22Rv1 (cell line): ENCODE results near the gene WWOX.

Source experiments
- H3K27ac ChIP-seq: fragments of 450-650 bp; 2 replicates; pipeline ENCODE4 v1.5.1; 2017
- ZFX ChIP-seq: fragments of 450-650 bp; IDR thresholded peaks from 2 replicates; pipeline ENCODE4 v1.6.1; 2017; ENCODE audit warnings: antibody characterized with exemption, borderline replicate concordance
- TF ChIP-seq, protein P1 (sequence below): fragments of 450-650 bp; IDR thresholded peaks from 2 replicates; pipeline ENCODE4 v1.5.1; 2017; ENCODE audit warnings: mild to moderate bottlenecking

The WWOX gene

DNA sequence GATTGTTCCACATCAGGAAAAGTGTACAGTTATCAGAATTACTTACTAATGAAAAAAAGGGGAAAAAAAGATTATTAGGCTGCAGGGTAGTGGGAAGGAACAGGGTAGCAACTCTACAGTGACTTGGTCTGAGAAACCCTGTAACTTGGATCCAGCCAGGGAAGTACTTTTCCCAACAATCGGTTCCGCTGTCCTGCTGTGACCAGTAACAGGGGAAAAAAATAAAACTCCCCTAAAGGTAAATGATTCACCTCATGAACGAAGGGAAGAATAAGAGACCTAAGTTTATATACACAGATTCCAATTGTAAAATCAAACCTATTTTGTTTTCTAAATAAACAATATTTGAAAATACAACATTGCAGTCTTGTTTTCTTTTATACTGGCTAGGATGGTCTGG lies 189.9 kb downstream of the WWOX start:
- TF ChIP-seq, protein P1, sequence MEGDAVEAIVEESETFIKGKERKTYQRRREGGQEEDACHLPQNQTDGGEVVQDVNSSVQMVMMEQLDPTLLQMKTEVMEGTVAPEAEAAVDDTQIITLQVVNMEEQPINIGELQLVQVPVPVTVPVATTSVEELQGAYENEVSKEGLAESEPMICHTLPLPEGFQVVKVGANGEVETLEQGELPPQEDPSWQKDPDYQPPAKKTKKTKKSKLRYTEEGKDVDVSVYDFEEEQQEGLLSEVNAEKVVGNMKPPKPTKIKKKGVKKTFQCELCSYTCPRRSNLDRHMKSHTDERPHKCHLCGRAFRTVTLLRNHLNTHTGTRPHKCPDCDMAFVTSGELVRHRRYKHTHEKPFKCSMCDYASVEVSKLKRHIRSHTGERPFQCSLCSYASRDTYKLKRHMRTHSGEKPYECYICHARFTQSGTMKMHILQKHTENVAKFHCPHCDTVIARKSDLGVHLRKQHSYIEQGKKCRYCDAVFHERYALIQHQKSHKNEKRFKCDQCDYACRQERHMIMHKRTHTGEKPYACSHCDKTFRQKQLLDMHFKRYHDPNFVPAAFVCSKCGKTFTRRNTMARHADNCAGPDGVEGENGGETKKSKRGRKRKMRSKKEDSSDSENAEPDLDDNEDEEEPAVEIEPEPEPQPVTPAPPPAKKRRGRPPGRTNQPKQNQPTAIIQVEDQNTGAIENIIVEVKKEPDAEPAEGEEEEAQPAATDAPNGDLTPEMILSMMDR: no peak
- TF ChIP-seq ZFX: no peak
- no peak overlapping the region for H3K27ac ChIP-seq

GRCh38 chr16:78289844-78290277 lies 190.4 kb downstream of the WWOX start:
- H3K27ac ChIP-seq: no peak overlapping the region
- TF ChIP-seq, protein P1: no peak
- no peak for TF ChIP-seq ZFX

- no peak overlapping the region for H3K27ac ChIP-seq
- TF ChIP-seq, protein P1: no peak
- TF ChIP-seq ZFX: no peak
These were observed 190.9 kb downstream of the WWOX start for GRCh38 chr16:78290395-78290794.

- TF ChIP-seq, protein P1: no peak
- no peak for TF ChIP-seq ZFX
- H3K27ac ChIP-seq: no peak overlapping the region
These were observed 191.6 kb downstream of the WWOX start for GRCh38 chr16:78290872-78291591.

GRCh38 chr16:78291604-78292003 lies 192.2 kb downstream of the WWOX start:
- H3K27ac ChIP-seq: no peak overlapping the region
- no peak for TF ChIP-seq ZFX
- TF ChIP-seq, protein P1: no peak

DNA sequence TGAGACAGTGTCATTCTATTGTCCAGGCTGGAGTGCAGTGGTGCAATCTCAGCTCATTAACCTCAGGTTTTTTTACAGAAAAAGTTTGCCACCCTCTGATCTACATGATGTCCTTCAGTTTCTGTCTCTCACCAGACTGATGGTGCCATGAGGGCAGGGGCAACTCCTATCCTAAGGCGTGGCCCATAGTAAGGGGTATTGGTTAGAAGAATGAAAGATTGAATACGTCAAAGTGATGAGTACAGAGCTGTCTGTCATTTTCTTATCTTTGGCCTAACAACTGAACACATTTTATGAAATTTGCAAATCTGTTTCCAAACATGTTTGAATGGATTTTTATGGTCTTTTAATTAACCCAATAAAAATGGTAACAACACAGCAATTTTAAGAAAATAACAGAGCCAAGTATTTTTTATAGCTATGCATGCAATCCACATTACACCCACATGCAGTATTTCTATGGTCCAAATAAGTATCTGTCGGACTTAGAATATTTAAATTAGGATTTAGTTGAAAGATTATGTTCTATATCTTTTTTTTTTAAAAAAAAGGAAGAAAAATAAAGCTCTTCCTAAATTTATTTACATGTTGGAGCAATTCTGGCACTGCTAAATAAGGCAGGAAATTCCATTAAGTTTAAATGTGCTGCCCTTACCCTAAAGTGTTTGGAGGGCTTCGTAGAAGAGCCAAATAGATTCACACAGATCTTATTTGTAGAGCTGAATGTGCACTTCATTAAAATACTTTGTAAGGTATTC lies 192.8 kb downstream of the WWOX start:
- no peak for TF ChIP-seq ZFX
- TF ChIP-seq, protein P1: no peak
- no peak overlapping the region for H3K27ac ChIP-seq

- TF ChIP-seq, protein P1: no peak
- no peak overlapping the region for H3K27ac ChIP-seq
These were observed 193.5 kb downstream of the WWOX start for GRCh38 chr16:78292844-78293380.
